ENCODE measurements around the gene AFAP1L2.
"Not testable (repeated sequence)": the region's sequence is repeated elsewhere in the genome, so short reads cannot be mapped to it uniquely, and the experiment has no call there.

- TF ChIP-seq CTCF (IDR thresholded peaks at IDR 0.05; ENCODE audit: poor library complexity, severe bottlenecking); EZH2 (IDR thresholded peaks at IDR 0.05; ENCODE audit: borderline replicate concordance, insufficient read depth, low read length, poor library complexity, severe bottlenecking); REST (IDR thresholded peaks at IDR 0.05; ENCODE audit: borderline replicate concordance): not testable (repeated sequence)
Observed at GRCh38 chr10:114333441-114333840, 70.9 kb downstream of the AFAP1L2 start.

Measured in neural cell (in vitro differentiated cells).